Raji (cell line): Measurements from ENCODE around the gene COL20A1.

Source experiments
- POLR2A ChIP-seq: IDR thresholded peaks from 2 replicates; pipeline ENCODE4 v1.6.1; 2011; ENCODE audit warnings: low read depth, low read length, control low read depth; ENCODE audit not compliant: insufficient read depth

The COL20A1 gene

GRCh38 chr20:63256954-63257353 is 36.0 kb upstream of the COL20A1 start:
- no peak for TF ChIP-seq POLR2A

GRCh38 chr20:63257629-63258028 is 35.4 kb upstream of the COL20A1 start:
- TF ChIP-seq POLR2A, result no peak

GRCh38 chr20:63258781-63259180 is 34.2 kb upstream of the COL20A1 start:
- TF ChIP-seq POLR2A, result no peak

- no peak for TF ChIP-seq POLR2A
Observed at GRCh38 chr20:63259734-63260460, 33.1 kb upstream of the COL20A1 start.

GRCh38 chr20:63260521-63260920 is 32.5 kb upstream of the COL20A1 start:
- no peak for TF ChIP-seq POLR2A

- no peak for TF ChIP-seq POLR2A
Observed at GRCh38 chr20:63261060-63261794, 31.8 kb upstream of the COL20A1 start.

- TF ChIP-seq POLR2A, result no peak
Observed at GRCh38 chr20:63261795-63262528, 31.0 kb upstream of the COL20A1 start.

GRCh38 chr20:63262836-63263235 is 30.1 kb upstream of the COL20A1 start:
- no peak for TF ChIP-seq POLR2A

GRCh38 chr20:63264000-63264399 is 29.0 kb upstream of the COL20A1 start:
- TF ChIP-seq POLR2A, result no peak

- TF ChIP-seq POLR2A, result no peak
Observed at GRCh38 chr20:63264519-63264918, 28.5 kb upstream of the COL20A1 start.

GRCh38 chr20:63265891-63266515 is 27.0 kb upstream of the COL20A1 start:
- TF ChIP-seq POLR2A, result no peak

- TF ChIP-seq POLR2A, result no peak
Observed at GRCh38 chr20:63267691-63268090, 25.3 kb upstream of the COL20A1 start.

- no peak for TF ChIP-seq POLR2A
Observed at GRCh38 chr20:63268256-63268655, 24.7 kb upstream of the COL20A1 start.

GRCh38 chr20:63268671-63269439 is 24.1 kb upstream of the COL20A1 start:
- no peak for TF ChIP-seq POLR2A

GRCh38 chr20:63269724-63270123 is 23.3 kb upstream of the COL20A1 start:
- TF ChIP-seq POLR2A, result no peak
